ENCODE measurements around the gene CDH23.

CDH23 gene

GRCh38 chr10:71735709-71736569 lies 339.2 kb downstream of the CDH23 start:
- peaks cover 7% of the 10 kb centered on the region for H3K4me1 ChIP-seq (ENCODE audit: control insufficient read depth, insufficient read depth, low read length)
- H3K27ac ChIP-seq (ENCODE audit: insufficient read depth, low read depth, low read length, poor library complexity, severe bottlenecking) = no peak overlapping the region
- H3K36me3 ChIP-seq (ENCODE audit: control insufficient read depth, insufficient read depth, low read length) = no peaks in the 10 kb centered on the region
- H3K27me3 ChIP-seq (ENCODE audit: control insufficient read depth, insufficient read depth, low read length, poor library complexity, severe bottlenecking) = no peaks in the 10 kb centered on the region
- H3K4me3 ChIP-seq (ENCODE audit: insufficient read depth, low read depth, low read length) = no peak overlapping the region
- 90 to 91% methylated on average over 16 of the region's 16 CpGs for WGBS, 2 experiments
- H3K9me3 ChIP-seq (ENCODE audit: control insufficient read depth, low read length) = no peaks in the 10 kb centered on the region

- Histone ChIP-seq H3K4me3 (ENCODE audit: insufficient read depth, low read depth, low read length) (no peak overlapping the region), H3K9me3 (ENCODE audit: control insufficient read depth, low read length) (no peaks in the 10 kb centered on the region), H3K27ac (ENCODE audit: insufficient read depth, low read depth, low read length, poor library complexity, severe bottlenecking) (no peak overlapping the region), H3K4me1 (ENCODE audit: control insufficient read depth, insufficient read depth, low read length) (peaks cover 7% of the 10 kb centered on the region), H3K27me3 (ENCODE audit: control insufficient read depth, insufficient read depth, low read length, poor library complexity, severe bottlenecking) (no peaks in the 10 kb centered on the region), H3K36me3 (ENCODE audit: control insufficient read depth, insufficient read depth, low read length) (no peaks in the 10 kb centered on the region)
- WGBS, 2 experiments = 71 to 77% methylated on average over 2 of the region's 2 CpGs
Observed at GRCh38 chr10:71736570-71736952, 339.8 kb downstream of the CDH23 start.

DNA sequence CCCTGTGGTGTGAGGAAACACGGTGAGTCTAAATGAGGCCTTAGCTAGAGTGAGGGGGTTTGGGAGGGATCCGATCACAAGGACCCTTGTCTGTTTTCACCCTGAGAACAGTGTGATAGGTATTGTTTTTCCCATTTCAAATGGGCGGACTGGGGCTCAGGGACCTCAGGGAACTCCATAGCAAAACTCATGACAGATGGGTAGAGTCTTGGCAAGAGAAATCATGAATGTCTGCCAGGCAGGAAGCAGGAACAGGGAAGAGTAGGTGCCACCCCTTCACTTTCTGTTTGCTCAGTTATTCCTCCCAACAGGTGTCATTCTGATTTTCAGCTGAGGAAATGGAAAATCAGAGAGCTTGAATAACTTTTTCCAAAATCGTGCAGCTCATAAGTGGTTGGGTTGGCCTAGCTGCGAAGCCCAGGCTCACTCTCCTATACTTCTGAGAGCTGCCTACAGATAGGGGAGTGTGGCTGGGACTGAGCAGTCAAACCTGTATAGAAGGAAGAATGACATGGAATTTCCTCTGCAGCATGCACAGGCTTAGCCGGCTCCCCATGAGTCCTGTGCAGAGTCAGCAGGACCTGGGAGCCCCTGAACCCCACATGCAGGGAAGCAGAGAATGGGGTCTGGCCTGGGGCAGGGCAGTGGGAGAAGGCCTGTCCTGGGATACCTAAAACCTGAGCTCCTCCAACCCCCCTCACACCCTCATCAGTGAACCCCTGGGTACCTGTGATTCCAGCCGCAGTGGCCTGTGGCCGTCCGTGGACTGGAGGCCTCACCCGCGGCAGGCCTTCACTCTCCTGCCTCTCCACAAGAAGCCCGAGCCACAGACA lies 340.5 kb downstream of the CDH23 start:
- H3K27ac ChIP-seq (ENCODE audit: insufficient read depth, low read depth, low read length, poor library complexity, severe bottlenecking) = no peak overlapping the region
- no peaks in the 10 kb centered on the region for H3K27me3 ChIP-seq (ENCODE audit: control insufficient read depth, insufficient read depth, low read length, poor library complexity, severe bottlenecking)
- H3K4me3 ChIP-seq (ENCODE audit: insufficient read depth, low read depth, low read length) = no peak overlapping the region
- H3K4me1 ChIP-seq (ENCODE audit: control insufficient read depth, insufficient read depth, low read length) = peaks cover 7% of the 10 kb centered on the region
- H3K36me3 ChIP-seq (ENCODE audit: control insufficient read depth, insufficient read depth, low read length) = no peaks in the 10 kb centered on the region
- WGBS, 2 experiments = 91 to 92% methylated on average over 12 of the region's 12 CpGs
- no peaks in the 10 kb centered on the region for H3K9me3 ChIP-seq (ENCODE audit: control insufficient read depth, low read length)

GRCh38 chr10:71737834-71738197 lies 341.1 kb downstream of the CDH23 start:
- Histone ChIP-seq H3K4me1 (ENCODE audit: control insufficient read depth, insufficient read depth, low read length) (peaks cover 7% of the 10 kb centered on the region), H3K4me3 (ENCODE audit: insufficient read depth, low read depth, low read length) (no peak overlapping the region), H3K9me3 (ENCODE audit: control insufficient read depth, low read length) (no peaks in the 10 kb centered on the region), H3K27ac (ENCODE audit: insufficient read depth, low read depth, low read length, poor library complexity, severe bottlenecking) (no peak overlapping the region), H3K36me3 (ENCODE audit: control insufficient read depth, insufficient read depth, low read length) (no peaks in the 10 kb centered on the region), H3K27me3 (ENCODE audit: control insufficient read depth, insufficient read depth, low read length, poor library complexity, severe bottlenecking) (no peaks in the 10 kb centered on the region)
- WGBS, 2 experiments = 95 to 98% methylated on average over 3 of the region's 3 CpGs

DNA sequence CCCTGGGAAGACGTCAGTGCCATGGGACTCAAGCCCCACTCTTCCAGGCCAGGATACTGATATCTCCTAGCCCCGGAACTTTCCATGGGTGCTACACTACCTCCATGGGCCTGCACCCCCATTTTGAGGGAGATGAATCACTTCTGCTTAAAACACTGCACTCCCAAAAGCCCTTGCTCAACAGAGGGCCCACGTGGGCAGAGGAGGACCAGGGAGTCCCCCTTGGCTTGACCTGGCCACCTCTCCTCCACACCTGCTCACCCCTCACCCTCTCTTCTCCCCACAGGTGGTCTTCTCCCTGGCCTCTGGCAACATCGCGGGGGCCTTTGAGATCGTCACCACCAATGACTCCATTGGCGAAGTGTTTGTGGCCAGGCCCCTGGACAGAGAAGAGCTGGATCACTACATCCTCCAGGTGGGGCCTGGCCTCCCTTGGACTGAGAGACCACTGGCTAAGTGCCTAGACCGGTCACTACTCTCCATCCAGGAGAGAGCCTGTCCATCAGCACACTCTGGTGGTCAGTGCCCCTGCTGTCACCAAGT lies 342.7 kb downstream of the CDH23 start:
- WGBS, 2 experiments = 92% methylated on average over 8 of the region's 8 CpGs
- Histone ChIP-seq H3K4me1 (ENCODE audit: control insufficient read depth, insufficient read depth, low read length) (peaks cover 7% of the 10 kb centered on the region), H3K9me3 (ENCODE audit: control insufficient read depth, low read length) (no peaks in the 10 kb centered on the region), H3K4me3 (ENCODE audit: insufficient read depth, low read depth, low read length) (no peak overlapping the region), H3K27me3 (ENCODE audit: control insufficient read depth, insufficient read depth, low read length, poor library complexity, severe bottlenecking) (no peaks in the 10 kb centered on the region), H3K27ac (ENCODE audit: insufficient read depth, low read depth, low read length, poor library complexity, severe bottlenecking) (no peak overlapping the region), H3K36me3 (ENCODE audit: control insufficient read depth, insufficient read depth, low read length) (no peaks in the 10 kb centered on the region)

DNA sequence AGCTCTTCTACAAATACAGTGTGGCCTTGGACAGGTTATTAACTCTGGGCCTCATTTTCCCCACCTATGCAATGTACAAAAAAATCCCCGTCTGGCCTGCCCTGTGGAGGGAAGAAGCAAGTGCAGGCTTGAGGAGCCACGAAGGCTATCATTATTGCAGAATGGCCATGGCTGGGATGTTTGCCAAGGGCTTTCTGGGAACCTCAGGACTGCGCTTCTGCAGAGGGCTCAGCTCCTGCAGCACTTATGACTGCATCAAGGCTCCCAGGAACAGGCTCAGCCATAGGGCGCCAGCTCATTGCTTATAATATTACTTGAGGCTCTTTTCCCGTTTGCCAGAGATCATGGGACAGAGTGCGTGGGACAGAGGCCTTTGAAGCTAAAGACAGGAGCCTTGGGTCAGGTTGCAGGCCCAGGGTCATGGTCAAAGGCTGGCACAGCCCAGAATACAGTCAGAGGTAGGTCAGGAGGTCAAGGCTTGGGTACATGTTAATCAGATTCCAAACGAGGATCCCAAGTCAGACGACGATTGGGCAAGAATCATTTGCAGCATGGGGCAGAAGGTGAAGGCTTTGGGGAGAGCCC lies 343.4 kb downstream of the CDH23 start:
- no peak overlapping the region for H3K4me3 ChIP-seq (ENCODE audit: insufficient read depth, low read depth, low read length)
- no peak overlapping the region for H3K27ac ChIP-seq (ENCODE audit: insufficient read depth, low read depth, low read length, poor library complexity, severe bottlenecking)
- whole genome bisulfite sequencing, 2 experiments = 72% methylated on average over 9 of the region's 9 CpGs
- no peaks in the 10 kb centered on the region for H3K9me3 ChIP-seq (ENCODE audit: control insufficient read depth, low read length)
- H3K4me1 ChIP-seq (ENCODE audit: control insufficient read depth, insufficient read depth, low read length) = peaks cover 7% of the 10 kb centered on the region
- no peaks in the 10 kb centered on the region for H3K36me3 ChIP-seq (ENCODE audit: control insufficient read depth, insufficient read depth, low read length)
- H3K27me3 ChIP-seq (ENCODE audit: control insufficient read depth, insufficient read depth, low read length, poor library complexity, severe bottlenecking) = no peaks in the 10 kb centered on the region

- H3K27me3 ChIP-seq (ENCODE audit: control insufficient read depth, insufficient read depth, low read length, poor library complexity, severe bottlenecking) = no peaks in the 10 kb centered on the region
- H3K36me3 ChIP-seq (ENCODE audit: control insufficient read depth, insufficient read depth, low read length) = no peaks in the 10 kb centered on the region
- 69% methylated on average over 4 of the region's 4 CpGs for WGBS, 2 experiments
- no peak overlapping the region for H3K4me3 ChIP-seq (ENCODE audit: insufficient read depth, low read depth, low read length)
- H3K4me1 ChIP-seq (ENCODE audit: control insufficient read depth, insufficient read depth, low read length) = peaks cover 5% of the 10 kb centered on the region
- no peaks in the 10 kb centered on the region for H3K9me3 ChIP-seq (ENCODE audit: control insufficient read depth, low read length)
- no peak overlapping the region for H3K27ac ChIP-seq (ENCODE audit: insufficient read depth, low read depth, low read length, poor library complexity, severe bottlenecking)
Observed at GRCh38 chr10:71741029-71741428, 344.3 kb downstream of the CDH23 start.

GRCh38 chr10:71741671-71742070 lies 345.0 kb downstream of the CDH23 start:
- 95 to 96% methylated on average over 20 of the region's 20 CpGs for WGBS, 2 experiments
- Histone ChIP-seq H3K36me3 (ENCODE audit: control insufficient read depth, insufficient read depth, low read length) (no peaks in the 10 kb centered on the region), H3K27me3 (ENCODE audit: control insufficient read depth, insufficient read depth, low read length, poor library complexity, severe bottlenecking) (no peaks in the 10 kb centered on the region), H3K27ac (ENCODE audit: insufficient read depth, low read depth, low read length, poor library complexity, severe bottlenecking) (no peak overlapping the region), H3K4me1 (ENCODE audit: control insufficient read depth, insufficient read depth, low read length) (peaks cover 1% of the 10 kb centered on the region), H3K9me3 (ENCODE audit: control insufficient read depth, low read length) (no peaks in the 10 kb centered on the region), H3K4me3 (ENCODE audit: insufficient read depth, low read depth, low read length) (no peak overlapping the region)

GRCh38 chr10:71742301-71743088 lies 345.8 kb downstream of the CDH23 start:
- H3K36me3 ChIP-seq (ENCODE audit: control insufficient read depth, insufficient read depth, low read length) = no peaks in the 10 kb centered on the region
- H3K4me3 ChIP-seq (ENCODE audit: insufficient read depth, low read depth, low read length) = no peak overlapping the region
- H3K4me1 ChIP-seq (ENCODE audit: control insufficient read depth, insufficient read depth, low read length) = peaks cover 3% of the 10 kb centered on the region
- H3K9me3 ChIP-seq (ENCODE audit: control insufficient read depth, low read length) = no peaks in the 10 kb centered on the region
- WGBS, 2 experiments = 93% methylated on average over 10 of the region's 10 CpGs
- no peaks in the 10 kb centered on the region for H3K27me3 ChIP-seq (ENCODE audit: control insufficient read depth, insufficient read depth, low read length, poor library complexity, severe bottlenecking)
- H3K27ac ChIP-seq (ENCODE audit: insufficient read depth, low read depth, low read length, poor library complexity, severe bottlenecking) = no peak overlapping the region

All from ectodermal cell (in vitro differentiated cells).